HG02885 (cell line): ENCODE results near the gene KMT2E.

ENCODE experiments used
- ATAC-seq: cut with Tn5 transposase; IDR thresholded peaks from one replicate; pipeline ENCODE4 v1.9.1; 2021; ENCODE audit warnings: mild to moderate bottlenecking; ENCODE audit not compliant: unreplicated experiment, poor library complexity

The KMT2E gene

GRCh38 chr7:105057472-105057871 is 43.5 kb downstream of the KMT2E start:
- no peak for ATAC-seq

DNA sequence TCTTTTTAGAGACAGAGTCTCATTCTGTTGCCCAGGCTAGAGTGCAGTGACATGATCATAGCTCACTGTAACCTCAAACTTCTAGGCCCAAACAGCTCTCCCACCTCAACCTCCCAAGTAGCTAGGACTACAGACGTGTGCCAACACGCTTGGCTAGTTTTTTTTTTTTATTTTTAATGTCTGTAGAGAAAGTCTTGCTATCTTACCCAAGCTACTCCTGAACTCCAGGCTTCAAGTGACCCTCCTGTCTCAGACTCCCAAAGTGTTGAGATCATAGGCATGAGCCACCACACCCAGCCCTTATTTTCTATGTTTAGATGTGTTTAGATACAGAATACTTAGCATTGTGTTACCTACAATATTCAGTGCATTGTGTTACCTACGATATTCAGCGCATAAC is 46.4 kb downstream of the KMT2E start:
- ATAC-seq = no peak

- ATAC-seq = no peak
Measured at GRCh38 chr7:105060923-105061322, 46.9 kb downstream of the KMT2E start.

- ATAC-seq = no peak
Measured at GRCh38 chr7:105065104-105065503, 51.1 kb downstream of the KMT2E start.

- ATAC-seq = no peak
Measured at GRCh38 chr7:105067691-105068090, 53.7 kb downstream of the KMT2E start.

- ATAC-seq = no peak
Measured at GRCh38 chr7:105068886-105069285, 54.9 kb downstream of the KMT2E start.

- ATAC-seq = no peak
Measured at GRCh38 chr7:105073143-105073542, 59.1 kb downstream of the KMT2E start.

DNA sequence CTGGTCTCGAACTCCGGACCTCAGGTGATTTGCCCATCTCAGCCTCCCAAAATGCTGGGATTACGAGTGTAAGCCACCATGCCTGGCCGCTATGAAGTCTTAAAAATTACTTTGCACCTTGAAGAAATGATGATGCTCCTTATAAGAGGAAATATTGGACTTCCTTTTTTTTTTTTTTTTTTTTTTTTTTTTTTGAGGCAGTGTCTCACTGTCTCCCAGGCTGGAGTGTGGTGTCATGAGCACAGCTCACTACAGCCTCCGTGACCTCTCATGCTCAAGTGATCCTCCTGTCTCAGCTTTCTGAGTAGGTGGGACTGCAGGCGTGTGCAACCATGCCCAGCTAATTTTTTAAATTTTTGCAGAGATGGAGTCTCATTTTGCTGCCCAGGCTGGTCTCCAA is 65.3 kb downstream of the KMT2E start:
- no peak for ATAC-seq

DNA sequence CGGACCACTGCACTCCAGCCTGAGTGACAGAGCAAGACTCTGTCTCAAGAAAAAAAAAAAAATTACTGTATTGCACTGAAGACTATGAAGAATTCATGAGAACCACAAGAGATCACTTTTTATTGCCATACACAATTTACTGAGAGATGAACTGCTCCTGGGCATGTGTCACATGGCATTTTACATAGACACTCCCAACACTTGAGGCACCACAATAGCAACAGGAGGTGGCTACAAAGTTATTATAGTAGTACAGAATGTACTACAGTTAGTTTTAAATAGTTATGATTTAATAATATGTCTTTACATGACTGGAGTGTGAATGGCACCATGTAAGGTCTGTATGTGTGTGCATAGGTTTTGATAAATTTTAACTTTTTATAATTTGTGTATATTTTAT is 70.6 kb downstream of the KMT2E start:
- no peak for ATAC-seq

- no peak for ATAC-seq
Measured at GRCh38 chr7:105086850-105087249, 72.8 kb downstream of the KMT2E start.

DNA sequence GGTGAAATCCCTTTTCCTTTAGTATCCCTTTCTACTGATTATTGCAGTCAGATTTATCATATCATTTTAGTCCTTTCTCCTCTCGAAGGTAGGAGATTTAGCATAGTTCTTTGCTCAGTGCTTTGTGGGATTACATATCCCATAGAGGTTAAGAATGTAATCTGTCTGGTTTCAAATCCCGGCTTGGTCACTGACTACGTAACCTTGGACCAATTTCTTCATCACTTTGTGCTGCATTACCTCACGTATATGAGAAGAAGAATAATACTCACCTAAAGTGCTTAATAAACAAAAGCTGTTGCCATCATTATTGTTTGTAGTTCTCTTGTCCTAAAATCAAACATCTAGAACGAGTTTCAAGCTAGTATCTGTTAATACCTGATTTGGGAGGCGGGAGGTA is 74.0 kb downstream of the KMT2E start:
- ATAC-seq = no peak

- no peak for ATAC-seq
Measured at GRCh38 chr7:105088456-105088855, 74.5 kb downstream of the KMT2E start.

DNA sequence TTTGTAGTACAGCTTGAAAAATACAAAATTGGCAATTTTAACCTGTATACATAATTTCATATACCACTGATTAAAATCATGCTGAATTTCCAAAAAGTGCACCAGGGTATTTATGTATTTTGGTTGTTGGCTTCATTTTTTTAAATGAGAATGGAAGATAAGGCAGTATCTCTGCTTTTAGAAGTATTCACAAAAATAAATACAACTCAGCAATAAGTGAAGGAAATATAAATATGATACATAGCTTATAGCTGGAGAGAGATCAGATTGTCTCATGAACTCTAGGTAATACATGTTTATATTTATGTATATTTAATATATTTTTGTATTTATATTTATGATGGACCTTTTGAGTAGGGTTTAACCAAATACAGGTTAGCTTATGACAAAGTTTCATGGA is 81.0 kb downstream of the KMT2E start:
- ATAC-seq = no peak

DNA sequence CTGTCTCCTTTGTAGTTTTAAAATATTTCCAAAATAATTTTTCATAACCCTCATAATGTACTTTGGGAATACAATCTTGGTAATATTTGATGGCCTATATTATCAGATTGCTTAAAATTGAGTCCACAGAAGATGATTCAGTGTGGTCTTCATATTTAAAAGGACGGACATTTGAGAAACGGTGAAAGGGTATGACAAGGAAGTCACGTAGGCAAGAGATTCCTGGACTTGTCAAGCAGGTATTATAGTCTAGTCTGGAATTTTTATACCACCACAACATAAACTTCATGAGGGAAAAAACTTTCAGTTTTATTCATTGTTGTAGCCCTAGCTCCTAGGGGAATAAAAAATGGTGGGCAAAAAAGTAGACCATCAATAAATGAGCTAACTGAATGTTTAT is 82.3 kb downstream of the KMT2E start:
- no peak for ATAC-seq

DNA sequence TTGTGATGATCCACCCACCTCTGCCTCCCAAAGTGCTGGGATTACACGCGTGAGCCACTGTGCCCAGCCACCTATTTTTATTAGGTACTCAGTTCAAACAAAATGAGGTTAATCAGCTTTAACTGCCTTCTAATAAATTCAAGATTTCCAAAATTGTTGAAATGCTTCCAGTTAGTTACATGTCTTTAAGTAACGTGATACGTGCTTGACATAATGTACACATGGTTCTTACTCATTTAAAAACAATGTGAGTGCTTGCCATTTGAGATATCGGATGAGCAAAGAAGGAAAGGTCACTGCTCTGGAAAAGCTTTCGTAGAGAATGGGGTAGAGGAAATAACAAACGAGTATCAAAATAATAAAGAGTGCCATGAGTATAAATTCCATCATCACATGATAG is 83.6 kb downstream of the KMT2E start:
- no peak for ATAC-seq

DNA sequence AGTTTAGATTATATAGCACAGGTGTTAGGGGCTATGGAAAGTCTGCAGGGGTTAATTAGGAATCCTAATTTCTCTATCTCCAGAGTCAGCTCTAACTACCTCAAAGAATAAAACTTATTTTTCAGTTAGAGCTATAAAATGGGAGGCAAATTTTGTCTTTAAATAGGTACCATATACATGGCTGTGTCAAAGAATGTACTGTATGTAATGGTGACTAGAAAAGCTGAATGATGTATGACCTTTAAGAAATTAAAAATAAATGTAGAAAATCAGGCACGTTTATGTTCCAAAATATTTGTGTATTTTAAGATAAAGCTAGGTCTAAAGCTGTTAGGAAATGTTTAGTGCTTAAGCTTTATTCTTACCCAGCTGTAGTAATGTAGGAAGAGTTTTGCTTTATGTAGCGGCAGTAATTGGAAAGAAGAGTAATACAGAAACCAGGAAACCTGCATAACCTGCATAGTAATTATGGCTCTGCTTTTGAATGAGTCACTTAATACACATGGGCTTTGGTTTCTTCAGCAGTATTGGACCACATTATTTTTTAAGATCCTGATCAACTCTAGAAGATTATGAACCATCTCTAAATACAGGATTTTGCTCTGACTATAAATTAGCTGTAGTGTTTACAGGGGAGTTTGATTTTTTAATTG is 85.0 kb downstream of the KMT2E start:
- peak; percentile 74 for ATAC-seq

GRCh38 chr7:105101864-105102263 is 87.9 kb downstream of the KMT2E start:
- peak; percentile 51 for ATAC-seq

DNA sequence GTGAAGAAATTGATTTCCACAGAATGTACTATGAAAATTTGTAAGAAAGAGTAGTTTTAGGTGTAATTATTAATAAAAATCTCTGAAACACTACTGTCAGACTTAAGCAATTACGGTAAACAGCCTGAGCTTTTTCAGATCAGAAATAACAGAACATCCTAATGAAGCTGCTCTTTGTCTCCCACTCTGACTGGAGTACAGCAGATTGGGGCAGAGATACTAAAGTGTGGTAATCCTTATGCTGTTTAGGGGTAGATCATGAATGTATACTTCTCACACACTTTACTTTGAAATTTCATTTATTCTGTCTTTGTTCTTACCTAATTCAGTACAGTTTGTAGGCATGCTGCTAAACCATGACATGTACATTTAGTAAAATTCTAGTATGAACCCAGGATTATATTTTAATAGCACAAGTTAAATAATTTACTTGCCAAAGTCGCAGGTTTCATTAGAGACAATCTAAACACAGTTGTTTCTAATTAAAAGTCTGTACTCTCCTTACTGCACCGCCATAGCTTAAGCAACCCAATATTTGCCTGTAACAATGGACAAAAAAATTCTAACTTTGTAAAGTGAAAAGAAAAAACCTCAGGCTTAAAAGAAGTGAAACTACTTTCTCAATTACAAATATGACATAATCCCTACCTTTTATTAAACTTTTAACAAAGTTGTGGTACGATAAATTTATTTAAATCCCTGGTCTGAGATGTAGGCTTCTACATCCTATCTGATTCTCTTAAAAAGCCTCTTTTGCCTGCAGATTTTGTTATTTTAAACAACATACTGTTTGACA is 88.8 kb downstream of the KMT2E start:
- ATAC-seq = no peak

DNA sequence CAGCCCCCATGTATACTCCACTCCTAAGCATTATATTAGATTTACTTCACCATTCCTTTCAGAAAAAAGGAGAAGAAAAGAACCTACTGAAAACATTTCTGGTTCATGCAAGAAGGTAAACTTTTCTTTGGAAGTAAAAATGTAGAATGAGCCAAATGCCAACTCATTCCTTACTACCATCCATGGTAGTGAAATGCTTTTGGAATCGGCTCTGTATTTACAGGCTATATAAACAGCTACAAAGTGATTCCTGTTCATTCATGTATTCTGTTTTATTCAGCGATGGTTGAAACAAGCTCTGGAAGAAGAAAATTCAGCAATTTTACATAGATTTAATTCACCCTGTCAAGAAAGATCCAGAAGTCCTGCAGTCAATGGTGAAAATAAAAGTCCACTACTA is 91.6 kb downstream of the KMT2E start:
- ATAC-seq = no peak

GRCh38 chr7:105106473-105106872 is 92.5 kb downstream of the KMT2E start:
- ATAC-seq = no peak

GRCh38 chr7:105107458-105107857 is 93.5 kb downstream of the KMT2E start:
- ATAC-seq = no peak
